GM18951 (cell line): Measurements from ENCODE around the gene GTF2F2.

Source experiments
- POLR2A ChIP-seq: IDR thresholded peaks from 4 replicates; pipeline ENCODE4 v1.6.1; 2011; ENCODE audit warnings: mild to moderate bottlenecking; ENCODE audit not compliant: insufficient read length, insufficient read depth; ENCODE audit errors: extremely low read depth
- in situ Hi-C: fragments of 300-500 bp; cut with MboI; formaldehyde crosslinking; loops from one replicate; pipeline ENCODE4 v1.12.0; 2022; ENCODE audit warnings: low sequenced_read_pairs, mixed read lengths, inconsistent platforms; ENCODE audit not compliant: unreplicated experiment

GTF2F2 gene

DNA sequence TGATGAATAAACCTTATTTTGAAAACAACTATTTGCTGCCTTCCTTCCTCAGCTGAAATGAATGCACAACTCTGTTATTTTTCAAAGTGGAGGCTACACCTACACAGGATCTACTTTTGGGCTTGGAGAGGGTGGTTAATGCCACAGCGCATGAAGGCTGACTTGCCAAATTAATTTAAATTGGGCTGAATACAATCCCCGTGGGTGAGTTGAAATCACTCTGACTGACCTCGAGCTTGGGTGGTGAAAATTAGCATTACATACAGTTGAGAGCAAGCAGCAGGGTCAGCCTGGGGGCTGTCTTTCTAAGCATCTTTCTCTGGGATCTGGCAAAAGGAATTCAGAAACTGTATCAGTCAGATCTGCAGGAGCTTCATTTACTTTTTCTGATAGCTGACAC lies 182.2 kb downstream of the GTF2F2 start:
- in situ Hi-C loops, result loop anchor here (25.0 kb wide), 1 partner anchor 815 kb away; no protein-coding TSS in a partner anchor
- no peak for TF ChIP-seq POLR2A

DNA sequence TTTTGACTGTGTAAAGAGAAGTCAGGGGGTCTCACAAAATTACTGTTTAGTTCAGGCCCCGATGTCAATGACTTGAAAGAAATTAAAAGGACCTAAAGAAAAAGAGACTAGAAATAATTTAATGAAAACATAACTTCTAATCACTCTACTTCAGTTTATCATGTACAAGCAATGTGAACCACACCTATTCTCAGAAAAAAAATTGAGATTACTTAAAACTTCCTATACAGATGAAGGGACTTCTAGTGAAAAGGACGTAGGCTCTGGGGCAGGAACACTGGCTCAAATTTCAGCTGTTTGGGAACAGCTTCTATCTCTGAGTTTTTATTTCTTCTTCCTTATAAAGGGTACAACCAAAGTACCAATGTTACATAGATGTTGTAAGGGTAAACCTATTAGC lies 182.7 kb downstream of the GTF2F2 start:
- no peak for TF ChIP-seq POLR2A
- in situ Hi-C loops, result loop anchor here (25.0 kb wide), 1 partner anchor 816 kb away; no protein-coding TSS in a partner anchor

DNA sequence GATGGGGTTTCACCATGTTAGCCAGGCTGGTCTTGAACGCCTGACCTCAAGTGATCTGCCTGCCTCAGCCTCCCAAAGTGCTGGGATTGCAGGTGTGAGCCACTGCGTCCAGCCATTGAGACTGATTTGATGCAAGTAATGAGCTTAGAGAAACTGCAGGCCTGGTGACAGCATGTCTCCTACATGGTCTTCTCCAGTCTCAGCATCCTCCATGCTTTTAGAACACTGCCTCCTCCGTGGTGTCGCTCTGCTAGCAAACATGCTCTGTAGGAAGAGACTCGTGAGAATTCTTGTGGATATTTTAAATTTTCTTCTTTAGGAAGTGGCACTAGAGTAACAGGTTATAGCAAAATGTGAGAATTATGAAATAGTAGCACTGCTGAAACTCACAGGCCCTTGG lies 183.6 kb downstream of the GTF2F2 start:
- in situ Hi-C loops, result loop anchor here (25.0 kb wide), 1 partner anchor 817 kb away; no protein-coding TSS in a partner anchor
- TF ChIP-seq POLR2A, result no peak

DNA sequence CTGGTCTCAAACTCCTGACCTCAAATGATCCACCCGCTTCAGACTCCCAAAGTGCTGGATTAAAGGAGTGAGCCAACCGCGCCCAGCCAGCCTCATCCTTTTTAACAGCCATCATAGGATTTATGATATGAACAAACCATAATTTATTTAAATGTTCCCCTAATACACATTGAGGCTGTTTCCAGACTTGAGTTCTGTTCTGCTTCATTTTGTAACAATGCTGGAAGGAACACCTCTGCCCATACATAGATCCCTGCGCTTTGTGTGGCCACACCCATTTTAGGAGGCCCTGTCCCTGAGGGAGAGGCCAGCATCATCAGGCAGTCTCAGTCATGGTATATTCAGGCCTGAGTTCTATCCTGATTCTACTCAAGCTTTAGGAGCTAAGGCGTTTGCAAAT lies 184.8 kb downstream of the GTF2F2 start:
- TF ChIP-seq POLR2A, result no peak
- in situ Hi-C loops, result loop anchor here (25.0 kb wide), 1 partner anchor 818 kb away; no protein-coding TSS in a partner anchor

DNA sequence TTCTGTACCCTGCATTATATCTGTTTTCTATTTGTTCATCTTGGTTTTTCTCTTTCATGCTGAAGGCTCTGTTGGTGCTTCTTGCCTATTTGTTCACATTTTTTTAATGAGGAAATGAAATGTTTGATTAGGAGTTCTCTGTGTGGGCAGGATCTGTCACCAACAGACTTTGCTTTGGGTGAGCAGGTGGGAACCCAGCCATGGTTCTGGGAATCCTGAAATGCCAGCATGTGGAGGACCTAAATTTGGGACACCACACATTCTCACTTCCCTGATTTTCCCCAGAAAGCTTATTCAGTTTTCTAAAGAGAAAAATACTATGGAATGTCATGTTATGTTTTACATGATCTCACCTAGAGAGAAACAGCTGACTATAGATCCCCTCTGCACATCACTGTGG lies 186.7 kb downstream of the GTF2F2 start:
- in situ Hi-C loops, result loop anchor here (25.0 kb wide), 1 partner anchor 820 kb away; no protein-coding TSS in a partner anchor
- TF ChIP-seq POLR2A, result no peak

DNA sequence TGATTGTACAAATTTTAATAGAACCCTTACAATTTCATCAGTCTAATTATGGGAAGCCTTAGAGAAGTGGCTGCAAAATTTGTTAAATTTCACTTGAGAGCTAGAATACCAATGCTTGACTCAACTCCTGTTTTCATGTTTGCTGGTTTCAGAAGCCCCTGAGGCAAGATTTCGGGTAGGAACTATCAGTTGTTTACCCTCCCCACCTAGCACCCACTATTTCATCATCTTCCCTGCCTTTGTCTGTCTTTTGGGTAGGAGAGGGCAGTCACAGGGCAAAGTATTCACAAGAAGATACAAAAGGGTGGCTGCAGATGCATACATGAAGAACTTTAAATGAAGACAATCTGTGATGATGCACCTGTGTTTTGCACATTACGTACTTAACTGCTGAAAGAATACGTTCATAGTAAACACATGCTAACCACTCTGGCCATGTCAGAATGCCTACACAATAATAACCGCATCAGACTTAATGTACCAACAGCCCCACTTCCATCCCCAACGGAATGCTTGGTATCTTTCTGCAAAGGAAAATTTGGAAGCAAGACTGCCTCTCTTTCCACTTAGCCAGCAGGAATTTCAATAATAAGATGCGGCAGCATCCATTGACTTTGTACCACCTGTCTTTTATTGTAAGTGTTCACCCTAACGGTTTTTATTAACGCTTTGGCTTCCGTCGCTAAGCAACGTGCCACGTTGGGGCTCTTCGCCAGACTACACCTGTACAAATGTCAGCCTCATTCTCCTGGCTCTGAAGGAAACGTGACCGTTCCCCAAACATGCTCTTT lies 190.2 kb downstream of the GTF2F2 start:
- TF ChIP-seq POLR2A, result no peak

DNA sequence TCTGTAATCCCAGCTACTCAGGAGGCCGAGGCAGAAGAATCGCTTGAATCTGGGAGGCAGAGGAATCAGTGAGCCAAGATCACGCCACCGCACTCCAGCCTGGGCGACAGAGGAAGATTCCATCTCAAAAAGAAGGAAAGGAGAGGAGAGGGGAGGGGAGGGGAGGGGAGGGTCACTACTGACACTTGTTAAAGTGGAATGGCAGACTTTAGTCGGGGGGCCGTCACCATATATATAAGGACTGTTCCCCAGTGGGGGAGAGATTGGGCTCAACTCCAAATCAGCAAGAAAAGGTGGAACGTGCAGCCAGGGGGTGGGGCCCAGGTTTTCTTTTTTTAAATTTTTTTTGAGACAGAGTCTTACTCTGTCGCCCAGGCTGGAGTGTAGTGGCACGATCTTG lies 194.5 kb downstream of the GTF2F2 start:
- TF ChIP-seq POLR2A, result no peak
- in situ Hi-C loops, result loop anchor here (25.0 kb wide), 1 partner anchor 828 kb away; no protein-coding TSS in a partner anchor

More for the DNA sequence above, 190.2 kb downstream of the GTF2F2 start:
- in situ Hi-C loops, result loop anchor here (25.0 kb wide), 1 partner anchor 823 kb away; no protein-coding TSS in a partner anchor

DNA sequence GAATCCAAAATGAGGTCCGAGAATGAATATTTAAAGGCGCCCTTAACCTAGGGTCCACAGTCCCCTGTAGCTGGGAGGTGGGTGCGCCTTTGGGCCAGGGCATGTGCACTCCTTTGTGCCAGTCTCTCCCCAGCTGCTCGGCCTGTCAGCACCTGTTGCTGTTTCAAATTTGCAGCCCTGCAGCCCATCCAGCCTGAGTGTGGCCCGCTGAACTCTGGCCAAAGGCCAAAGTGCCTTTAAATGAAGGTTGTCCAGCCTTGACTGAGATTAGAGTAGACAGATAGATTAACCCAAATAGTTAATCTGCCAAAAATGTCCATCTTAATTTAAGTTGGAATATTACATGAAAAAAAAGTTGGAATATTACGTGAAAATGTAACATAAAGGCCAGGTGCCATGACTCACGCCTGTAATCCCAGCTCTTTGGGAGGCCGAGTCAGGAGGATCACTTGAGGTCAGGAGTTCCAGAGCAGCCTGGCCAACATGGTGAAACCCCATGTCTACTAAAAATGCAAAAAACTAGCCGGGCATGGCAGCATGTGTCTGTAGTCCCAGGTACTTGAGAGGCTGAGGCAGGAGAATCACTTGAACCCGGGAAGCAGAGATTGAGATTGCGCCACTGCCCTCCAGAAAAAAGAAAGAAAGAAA lies 195.3 kb downstream of the GTF2F2 start:
- in situ Hi-C loops, result loop anchor here (25.0 kb wide), 1 partner anchor 828 kb away; no protein-coding TSS in a partner anchor

DNA sequence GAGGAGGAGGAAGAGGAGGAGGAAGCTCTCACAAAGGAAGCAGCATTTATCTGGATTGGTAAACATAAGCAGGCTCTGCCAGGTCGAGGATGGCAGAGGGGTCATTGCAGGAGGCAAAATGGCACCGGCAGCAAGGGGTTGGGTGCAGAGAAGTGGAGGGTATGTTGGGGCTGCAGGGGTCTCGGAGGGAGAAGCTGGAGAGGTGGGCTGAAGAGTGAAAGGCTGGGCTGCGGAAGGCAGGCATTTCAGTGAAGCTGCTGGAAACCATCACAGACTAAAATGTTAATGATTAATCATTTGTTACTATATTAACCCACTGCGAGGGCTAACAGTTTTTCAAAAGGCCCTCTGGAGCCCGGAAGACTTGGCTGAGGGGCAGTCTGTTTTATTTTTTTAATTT lies 196.0 kb downstream of the GTF2F2 start:
- in situ Hi-C loops, result loop anchor here (25.0 kb wide), 1 partner anchor 829 kb away; no protein-coding TSS in a partner anchor
- no peak for TF ChIP-seq POLR2A

More for the DNA sequence above, 195.3 kb downstream of the GTF2F2 start:
- no peak for TF ChIP-seq POLR2A

DNA sequence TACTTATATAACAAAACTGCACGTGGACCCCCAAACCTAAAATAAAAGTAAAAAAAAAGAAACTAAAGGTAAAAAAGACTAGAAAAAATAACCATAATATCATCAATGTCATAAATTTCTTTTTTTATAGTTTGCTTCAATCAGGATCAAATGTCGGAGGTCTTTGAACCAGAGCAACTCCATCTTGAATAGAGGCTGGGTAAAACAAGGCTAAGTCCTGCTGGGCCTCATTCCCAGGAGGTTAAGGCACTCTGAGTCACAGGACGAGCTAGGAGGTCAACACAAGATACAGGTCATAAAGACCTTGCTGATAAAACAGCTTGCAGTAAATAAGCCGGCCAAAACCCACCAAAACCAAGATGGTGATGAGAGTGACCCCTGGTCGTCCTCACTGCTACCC lies 196.7 kb downstream of the GTF2F2 start:
- no peak for TF ChIP-seq POLR2A
- in situ Hi-C loops, result loop anchor here (25.0 kb wide), 1 partner anchor 830 kb away; no protein-coding TSS in a partner anchor

DNA sequence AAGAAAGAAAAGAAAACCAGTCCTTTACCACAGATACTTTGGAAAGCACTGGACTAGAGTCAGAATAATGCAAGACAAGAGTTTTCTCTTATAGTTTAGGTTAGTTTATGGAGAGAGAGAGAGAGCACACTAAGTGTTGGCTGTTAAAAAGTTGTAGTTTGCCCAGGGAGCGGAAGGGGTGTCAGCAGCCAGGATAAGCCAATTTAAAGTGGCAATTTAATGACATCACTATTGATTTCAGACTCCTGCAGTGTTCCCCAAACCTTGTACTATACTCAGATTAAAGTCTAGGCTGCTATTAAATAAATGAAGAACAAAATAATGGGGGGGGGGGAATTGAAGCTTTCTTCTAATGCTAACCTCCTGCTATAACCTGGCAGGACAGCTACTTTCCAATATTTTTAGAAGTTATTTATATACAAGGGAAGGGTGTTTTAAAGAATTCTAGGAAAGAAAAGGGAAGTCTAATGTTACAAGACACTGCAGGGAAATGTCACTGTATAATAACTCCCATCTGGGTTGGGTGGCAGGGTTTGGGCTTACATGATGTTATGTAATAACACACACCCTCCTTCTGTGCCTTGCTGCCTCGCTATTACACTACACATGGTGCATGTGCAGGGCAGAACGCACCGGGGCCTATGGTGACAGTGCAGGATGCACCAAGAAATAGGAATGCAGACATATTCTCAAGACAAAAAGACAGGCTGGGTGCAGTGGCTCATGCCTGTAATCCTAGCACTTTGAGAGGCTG lies 200.7 kb downstream of the GTF2F2 start:
- in situ Hi-C loops, result loop anchor here (25.0 kb wide), 1 partner anchor 834 kb away; no protein-coding TSS in a partner anchor

DNA sequence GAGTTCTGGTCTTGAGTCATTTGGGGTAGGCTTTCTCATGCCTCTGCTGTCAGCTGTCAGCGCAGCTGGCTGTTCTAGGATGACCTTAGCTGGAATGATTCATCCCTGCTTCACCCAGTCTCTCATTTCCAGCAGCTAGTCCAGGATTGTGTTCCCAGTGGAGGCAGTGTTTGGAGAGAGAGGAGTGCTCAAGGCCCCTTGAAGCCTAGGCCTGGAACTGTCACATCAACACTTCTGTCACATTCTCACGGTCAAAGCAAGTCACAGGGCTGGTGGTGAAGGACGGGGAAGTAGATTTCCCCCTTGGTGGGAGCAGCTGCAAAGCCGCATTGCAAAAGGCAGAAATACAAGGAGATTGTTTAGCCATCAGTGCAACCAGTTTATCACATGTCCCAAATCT lies 205.5 kb downstream of the GTF2F2 start:
- in situ Hi-C loops, result no loop called here
- no peak for TF ChIP-seq POLR2A

More for the DNA sequence above, 200.7 kb downstream of the GTF2F2 start:
- no peak for TF ChIP-seq POLR2A
